ENCODE data around the gene NBPF19. TPM values are rescaled to one million over a fixed set of nuclear protein-coding genes. Genes with fewer than 3 reads are reported as not detected.
"Not testable (repeated sequence)": the region's sequence is repeated elsewhere in the genome, so short reads cannot be mapped to it uniquely, and the experiment has no call there.

NBPF19 gene
- polyA plus RNA-seq (2012; rRNA removed): 5.5 and 6.9 TPM in 2 replicates
- polyA plus RNA-seq (2012; cell fraction: cytosol; rRNA removed): 4.7 and 5.3 TPM in 2 replicates
- polyA plus RNA-seq (2012; cell fraction: nucleus; rRNA removed): 8.5 and 18.1 TPM in 2 replicates

- H2AFZ ChIP-seq (ENCODE audit: low read depth); H3K9ac ChIP-seq; H3K27me3 ChIP-seq (ENCODE audit: insufficient read depth); H3K4me3 ChIP-seq (ENCODE audit: low read depth in 2 of 2, low read length in 1 of 2); H4K20me1 ChIP-seq (ENCODE audit: insufficient read depth); H3K9me2 ChIP-seq; H3K9me3 ChIP-seq; CTCF ChIA-PET; H3K27ac ChIP-seq (ENCODE audit: low read depth in 2 of 2, low read length in 1 of 2); H3K36me3 ChIP-seq (replicated peaks in 1 of 2; ENCODE audit: control insufficient read depth in 1 of 2, insufficient read depth in 2 of 2, low read length in 1 of 2); DNase-seq; H3K4me2 ChIP-seq; H3K79me2 ChIP-seq (ENCODE audit: insufficient read depth); POLR2A ChIA-PET; H3K4me1 ChIP-seq (ENCODE audit: control insufficient read depth in 1 of 2, insufficient read depth in 2 of 2, low read depth in 1 of 2, low read length in 1 of 2); H3F3A ChIP-seq (replicated peaks; ENCODE audit: insufficient read depth): not testable (repeated sequence)
- 95% methylated on average over 1 of the region's 2 CpGs for WGBS (ENCODE audit: low lambda C conversion rate)
These were observed at the start of gene NBPF19 for GRCh38 chr1:149474745-149475144. Gene NBPF19, plus strand, starts transcription at chr1:149475045. Its CDS starts 888 bp downstream, at chr1:149475933.

GRCh38 chr1:149428317-149428716 lies 46.5 kb upstream of the NBPF19 start:
- CTCF ChIA-PET; H3K36me3 ChIP-seq (replicated peaks in 1 of 2; ENCODE audit: control insufficient read depth in 1 of 2, insufficient read depth in 2 of 2, low read length in 1 of 2); H3K4me2 ChIP-seq; POLR2A ChIA-PET; DNase-seq; H3K4me3 ChIP-seq (ENCODE audit: low read depth in 2 of 2, low read length in 1 of 2); H4K20me1 ChIP-seq (ENCODE audit: insufficient read depth); H3K79me2 ChIP-seq (ENCODE audit: insufficient read depth); H3K9me3 ChIP-seq; H3F3A ChIP-seq (replicated peaks; ENCODE audit: insufficient read depth); H3K27ac ChIP-seq (ENCODE audit: low read depth in 2 of 2, low read length in 1 of 2); H3K4me1 ChIP-seq (ENCODE audit: control insufficient read depth in 1 of 2, insufficient read depth in 2 of 2, low read depth in 1 of 2, low read length in 1 of 2); H3K9ac ChIP-seq; H3K27me3 ChIP-seq (ENCODE audit: insufficient read depth); H3K9me2 ChIP-seq; H2AFZ ChIP-seq (ENCODE audit: low read depth): not testable (repeated sequence)
- no CpG with 5 or more reads among the region's 3 CpGs for WGBS (ENCODE audit: low lambda C conversion rate)

GRCh38 chr1:149445451-149445850 lies 29.4 kb upstream of the NBPF19 start:
- 0 out of 2 replicates have a peak, but pooled peaks have one; percentile 16 for TF ChIP-seq TEAD4 (IDR thresholded peaks at IDR 0.05; ENCODE audit: borderline replicate concordance, insufficient read depth)
- peak; percentile 75 for TF ChIP-seq TCF12 (IDR thresholded peaks at IDR 0.05)
- peak; percentile 30; the same call in 1 of the 2 replicates for TF ChIP-seq NFIC (IDR thresholded peaks at IDR 0.05; ENCODE audit: borderline replicate concordance)
- TF ChIP-seq EP300 (IDR thresholded peaks at IDR 0.05; ENCODE audit: borderline replicate concordance in 1 of 2, low read depth in 1 of 2, low read length in 1 of 2): peak in 1 of 2 experiments; percentile 14; a peak in 1 of 4 replicates
- H3K4me2 ChIP-seq: 0 out of 2 replicates have a peak overlapping the region, but pooled peaks have one; percentile 33
- H2AFZ ChIP-seq (ENCODE audit: low read depth); H3F3A ChIP-seq (replicated peaks; ENCODE audit: insufficient read depth); DNase-seq; CTCF ChIA-PET; H3K4me1 ChIP-seq (ENCODE audit: control insufficient read depth in 1 of 2, insufficient read depth in 2 of 2, low read depth in 1 of 2, low read length in 1 of 2); H3K27me3 ChIP-seq (ENCODE audit: insufficient read depth); H3K79me2 ChIP-seq (ENCODE audit: insufficient read depth); H3K4me3 ChIP-seq (ENCODE audit: low read depth in 2 of 2, low read length in 1 of 2); H3K9me3 ChIP-seq; H4K20me1 ChIP-seq (ENCODE audit: insufficient read depth); H3K9me2 ChIP-seq; H3K9ac ChIP-seq; H3K36me3 ChIP-seq (replicated peaks in 1 of 2; ENCODE audit: control insufficient read depth in 1 of 2, insufficient read depth in 2 of 2, low read length in 1 of 2); POLR2A ChIA-PET: not testable (repeated sequence)
- peak overlapping the region; percentile 60 to 68; a peak in 3 of 4 replicates for H3K27ac ChIP-seq (ENCODE audit: low read depth in 2 of 2, low read length in 1 of 2)
- 12% methylated on average over 5 of the region's 6 CpGs for WGBS (ENCODE audit: low lambda C conversion rate)

GRCh38 chr1:149452196-149452595 lies 22.6 kb upstream of the NBPF19 start:
- H3K9me3 ChIP-seq; H3K79me2 ChIP-seq (ENCODE audit: insufficient read depth); H3K4me1 ChIP-seq (ENCODE audit: control insufficient read depth in 1 of 2, insufficient read depth in 2 of 2, low read depth in 1 of 2, low read length in 1 of 2); H3K27me3 ChIP-seq (ENCODE audit: insufficient read depth); H4K20me1 ChIP-seq (ENCODE audit: insufficient read depth); H3K9ac ChIP-seq; H3F3A ChIP-seq (replicated peaks; ENCODE audit: insufficient read depth); H3K4me3 ChIP-seq (ENCODE audit: low read depth in 2 of 2, low read length in 1 of 2); H3K4me2 ChIP-seq; DNase-seq; POLR2A ChIA-PET; H3K36me3 ChIP-seq (replicated peaks in 1 of 2; ENCODE audit: control insufficient read depth in 1 of 2, insufficient read depth in 2 of 2, low read length in 1 of 2); H2AFZ ChIP-seq (ENCODE audit: low read depth); CTCF ChIA-PET; H3K9me2 ChIP-seq; H3K27ac ChIP-seq (ENCODE audit: low read depth in 2 of 2, low read length in 1 of 2): not testable (repeated sequence)
- WGBS (ENCODE audit: low lambda C conversion rate): 88% methylated on average over 1 of the region's 2 CpGs

- H4K20me1 ChIP-seq (ENCODE audit: insufficient read depth); H3K9ac ChIP-seq; H3K27ac ChIP-seq (ENCODE audit: low read depth in 2 of 2, low read length in 1 of 2); H3K4me3 ChIP-seq (ENCODE audit: low read depth in 2 of 2, low read length in 1 of 2); H2AFZ ChIP-seq (ENCODE audit: low read depth); H3K79me2 ChIP-seq (ENCODE audit: insufficient read depth); H3K27me3 ChIP-seq (ENCODE audit: insufficient read depth); H3K36me3 ChIP-seq (replicated peaks in 1 of 2; ENCODE audit: control insufficient read depth in 1 of 2, insufficient read depth in 2 of 2, low read length in 1 of 2); POLR2A ChIA-PET; H3K4me1 ChIP-seq (ENCODE audit: control insufficient read depth in 1 of 2, insufficient read depth in 2 of 2, low read depth in 1 of 2, low read length in 1 of 2); CTCF ChIA-PET; H3F3A ChIP-seq (replicated peaks; ENCODE audit: insufficient read depth); H3K4me2 ChIP-seq; DNase-seq; H3K9me3 ChIP-seq; H3K9me2 ChIP-seq: not testable (repeated sequence)
- no CpG with 5 or more reads among the region's 1 CpG for WGBS (ENCODE audit: low lambda C conversion rate)
These were observed 22.2 kb upstream of the NBPF19 start for GRCh38 chr1:149452652-149453051.

- H3K4me3 ChIP-seq (ENCODE audit: low read depth in 2 of 2, low read length in 1 of 2): peak overlapping the region in 1 of 2 experiments; percentile 31; a peak in 3 of 4 replicates
- H2AFZ ChIP-seq (ENCODE audit: low read depth); H3K27me3 ChIP-seq (ENCODE audit: insufficient read depth); H3K79me2 ChIP-seq (ENCODE audit: insufficient read depth); H3K36me3 ChIP-seq (replicated peaks in 1 of 2; ENCODE audit: control insufficient read depth in 1 of 2, insufficient read depth in 2 of 2, low read length in 1 of 2); H3F3A ChIP-seq (replicated peaks; ENCODE audit: insufficient read depth); POLR2A ChIA-PET; H3K27ac ChIP-seq (ENCODE audit: low read depth in 2 of 2, low read length in 1 of 2); H3K4me1 ChIP-seq (ENCODE audit: control insufficient read depth in 1 of 2, insufficient read depth in 2 of 2, low read depth in 1 of 2, low read length in 1 of 2); CTCF ChIA-PET; H3K9me3 ChIP-seq; H3K9ac ChIP-seq; H3K9me2 ChIP-seq; H4K20me1 ChIP-seq (ENCODE audit: insufficient read depth): not testable (repeated sequence)
- peak overlapping the region; percentile 33; the same call in 1 of the 2 replicates for H3K4me2 ChIP-seq
- 13% methylated on average over 11 of the region's 36 CpGs for WGBS (ENCODE audit: low lambda C conversion rate)
- DNase-seq: peak; percentile 0
These were observed 83.5 kb downstream of the NBPF19 start for GRCh38 chr1:149558350-149558825.
